GM21786 (cell line): ENCODE data around the gene PRR27.
"Not testable (repeated sequence)": the region's sequence is repeated elsewhere in the genome, so short reads cannot be mapped to it uniquely, and the experiment has no call there.

Source experiments
- ATAC-seq: cut with Tn5 transposase; IDR thresholded peaks from one replicate; pipeline ENCODE4 v1.9.1; 2021; ENCODE audit not compliant: unreplicated experiment

Gene PRR27

GRCh38 chr4:70196857-70197256 lies 42.8 kb downstream of the PRR27 start:
- ATAC-seq: no peak

- ATAC-seq: no peak
These were observed 43.8 kb downstream of the PRR27 start for GRCh38 chr4:70197842-70198241.

GRCh38 chr4:70203601-70204000 lies 49.6 kb downstream of the PRR27 start:
- ATAC-seq: no peak

DNA sequence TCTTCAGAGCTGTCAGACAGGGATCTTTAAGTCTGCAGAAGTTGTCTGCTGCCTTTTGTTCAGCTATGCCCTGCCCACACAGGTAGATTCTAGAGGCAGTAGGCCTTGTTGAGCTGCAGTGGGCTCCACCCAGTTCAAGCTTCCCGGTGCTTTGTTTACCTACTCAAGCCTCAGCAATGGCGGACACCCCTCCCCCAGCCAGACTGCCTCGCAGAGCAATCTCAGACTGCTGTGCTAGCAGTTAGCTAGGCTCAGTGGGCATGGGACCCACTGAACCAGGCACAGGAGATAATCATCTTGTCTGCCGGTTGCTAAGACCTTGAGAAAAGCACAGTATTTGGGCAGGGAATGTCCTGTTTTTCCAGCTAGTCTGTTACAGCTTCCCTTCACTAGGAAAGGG lies 58.7 kb downstream of the PRR27 start:
- not testable (repeated sequence) for ATAC-seq
